ENCODE data around the gene SAMD8.
"Not testable (repeated sequence)": the region's sequence is repeated elsewhere in the genome, so short reads cannot be mapped to it uniquely, and the experiment has no call there.

SAMD8 gene

GRCh38 chr10:75180592-75180991 is 69.1 kb downstream of the SAMD8 start:
- H3K4me3 Mint-ChIP-seq: no peak overlapping the region
- DNase-seq (ENCODE audit: low spot score in 2 of 2): no peak

GRCh38 chr10:75181073-75181472 is 69.6 kb downstream of the SAMD8 start:
- ATAC-seq (peak; percentile 75), DNase-seq (ENCODE audit: low spot score in 2 of 2) (no peak)
- peaks cover 15% of the 10 kb centered on the region for H3K4me1 Mint-ChIP-seq
- H3K4me3 Mint-ChIP-seq: no peak overlapping the region
- H3K27ac Mint-ChIP-seq: peak overlapping the region; percentile 48
- H3K9me3 Mint-ChIP-seq: no peaks in the 10 kb centered on the region
- H3K36me3 Mint-ChIP-seq: peaks cover 21% of the 10 kb centered on the region

More at GRCh38 chr10:75180592-75180991, 69.1 kb downstream of the SAMD8 start:
- peaks cover 18% of the 10 kb centered on the region for H3K4me1 Mint-ChIP-seq
- no peaks in the 10 kb centered on the region for H3K9me3 Mint-ChIP-seq
- ATAC-seq: no peak
- peaks cover 24% of the 10 kb centered on the region for H3K36me3 Mint-ChIP-seq
- peak overlapping the region; percentile 26 for H3K27ac Mint-ChIP-seq

- DNase-seq (ENCODE audit: low spot score in 2 of 2) (no peak), ATAC-seq (no peak)
- H3K4me1 Mint-ChIP-seq: peaks cover 7% of the 10 kb centered on the region
- H3K4me3 Mint-ChIP-seq: no peak overlapping the region
- H3K27ac Mint-ChIP-seq: peak overlapping the region; percentile 81
- H3K36me3 Mint-ChIP-seq: peaks cover 15% of the 10 kb centered on the region
- H3K9me3 Mint-ChIP-seq: no peaks in the 10 kb centered on the region
Observed at GRCh38 chr10:75186310-75186709, 74.9 kb downstream of the SAMD8 start.

DNA sequence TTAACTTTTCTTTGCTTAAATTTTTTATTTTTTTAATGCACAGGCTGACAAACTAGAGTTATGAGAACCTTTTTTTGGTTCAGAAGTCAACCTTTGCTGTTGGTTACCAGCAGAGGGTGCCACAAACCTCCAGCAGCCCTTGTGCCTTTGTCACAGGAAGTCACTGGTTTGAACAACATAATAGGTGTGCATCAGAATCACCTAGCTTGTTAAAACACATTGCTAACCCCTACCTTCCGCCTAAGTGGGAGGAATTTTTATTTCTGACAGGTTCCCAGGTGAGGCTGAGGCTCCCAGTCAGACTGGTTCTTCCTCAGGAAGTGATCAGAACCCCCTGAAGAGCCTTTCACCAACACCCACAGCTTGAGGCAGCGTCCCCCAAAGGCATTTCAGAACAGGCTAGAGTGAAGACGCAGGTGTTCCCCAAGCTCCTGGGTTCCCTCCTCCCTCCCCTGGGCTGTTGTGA is 76.5 kb downstream of the SAMD8 start:
- DNase-seq (ENCODE audit: low spot score in 2 of 2): peak; percentile 27 to 64
- H3K4me1 Mint-ChIP-seq: peaks cover 7% of the 10 kb centered on the region
- peaks cover 17% of the 10 kb centered on the region for H3K36me3 Mint-ChIP-seq
- peak overlapping the region; percentile 56 for H3K27ac Mint-ChIP-seq
- H3K4me3 Mint-ChIP-seq: no peak overlapping the region
- no peaks in the 10 kb centered on the region for H3K9me3 Mint-ChIP-seq
- peak; percentile 87 for ATAC-seq

GRCh38 chr10:75188522-75188921 is 77.1 kb downstream of the SAMD8 start:
- H3K9me3 Mint-ChIP-seq; ATAC-seq; H3K4me1 Mint-ChIP-seq; H3K4me3 Mint-ChIP-seq; DNase-seq (ENCODE audit: low spot score in 2 of 2): not testable (repeated sequence)
- H3K27ac Mint-ChIP-seq: peak overlapping the region; percentile 56
- peaks cover 21% of the 10 kb centered on the region for H3K36me3 Mint-ChIP-seq

DNA sequence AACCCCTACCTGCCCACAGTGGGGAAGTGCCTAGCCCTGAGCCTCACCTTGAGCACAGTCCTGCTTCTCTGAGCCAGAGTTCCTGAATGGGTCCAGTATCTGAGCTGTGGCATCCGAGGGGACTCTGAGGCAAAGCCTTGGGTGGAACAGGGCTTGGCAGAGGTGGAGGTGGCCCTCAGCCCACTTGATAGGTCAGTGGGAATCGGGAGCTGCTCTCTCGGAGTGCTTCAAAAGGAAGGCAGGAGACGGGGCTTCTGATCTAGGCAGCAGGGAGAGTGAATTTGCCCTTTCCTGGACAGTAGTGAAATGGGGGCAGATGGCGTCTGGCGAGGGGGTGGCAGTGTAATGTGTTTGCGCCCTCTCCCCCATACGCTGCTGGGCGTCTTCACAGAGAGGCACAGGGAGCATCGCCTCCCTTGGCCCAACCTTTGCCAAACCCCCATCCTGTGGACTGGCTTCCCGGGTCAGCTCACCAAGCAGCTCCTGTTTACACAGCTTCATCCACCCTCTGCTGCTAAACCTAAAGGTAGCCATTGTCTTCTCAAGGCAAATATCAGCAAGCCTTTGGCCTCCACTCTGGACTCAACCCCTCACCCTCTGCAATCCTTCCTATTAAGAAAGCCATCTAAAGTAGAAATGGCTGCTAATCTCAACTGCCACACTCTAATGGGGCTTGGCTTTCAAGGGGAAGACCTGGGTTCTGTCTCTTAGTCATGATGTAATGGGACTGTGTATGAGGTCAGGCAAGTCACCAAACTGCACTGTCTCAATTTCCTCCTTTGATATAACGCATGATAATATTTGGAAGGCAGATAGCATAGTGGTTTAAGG is 78.0 kb downstream of the SAMD8 start:
- DNase-seq (ENCODE audit: low spot score in 2 of 2) (no peak), ATAC-seq (no peak)
- no peak overlapping the region for H3K4me3 Mint-ChIP-seq
- H3K9me3 Mint-ChIP-seq: no peaks in the 10 kb centered on the region
- H3K36me3 Mint-ChIP-seq: peaks cover 21% of the 10 kb centered on the region
- H3K4me1 Mint-ChIP-seq: peaks cover 7% of the 10 kb centered on the region
- no peak overlapping the region for H3K27ac Mint-ChIP-seq

DNA sequence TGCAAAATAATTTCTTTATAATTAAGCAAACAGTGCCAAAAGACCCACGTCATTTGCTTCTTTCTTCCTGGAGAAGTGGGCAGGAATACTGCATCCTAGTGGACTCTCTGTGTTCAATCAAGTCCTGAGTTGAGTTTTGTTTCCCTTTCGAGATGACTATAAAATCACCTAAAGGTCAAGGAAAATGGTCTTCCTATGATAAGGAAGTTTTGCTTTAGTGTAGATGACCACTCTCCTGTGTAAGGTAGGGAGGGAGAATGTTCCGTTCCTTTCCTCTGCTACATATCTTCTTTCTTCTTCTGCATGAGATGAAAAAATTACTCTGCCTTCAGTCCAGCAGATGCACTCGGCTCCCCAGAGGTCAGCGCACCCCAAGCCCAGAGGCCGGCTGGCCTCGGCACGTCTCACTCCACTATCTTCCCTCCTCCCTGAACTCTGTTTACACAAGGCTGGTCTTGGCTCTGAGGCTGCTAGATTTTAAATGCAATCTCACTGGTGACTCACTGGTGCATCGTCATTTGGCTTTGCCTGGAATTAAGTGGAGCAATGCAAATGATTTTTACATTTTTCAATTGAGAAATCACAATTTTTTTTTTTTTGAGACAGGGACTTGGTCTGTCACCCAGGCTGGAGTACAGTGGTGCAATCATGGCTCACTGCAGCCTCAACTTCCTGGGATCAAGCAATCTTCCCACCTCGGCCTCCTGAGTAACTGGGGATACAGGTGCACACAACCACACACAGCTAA is 80.5 kb downstream of the SAMD8 start:
- no peak overlapping the region for H3K4me3 Mint-ChIP-seq
- no peak for ATAC-seq
- H3K4me1 Mint-ChIP-seq: no peaks in the 10 kb centered on the region
- DNase-seq (ENCODE audit: low spot score in 2 of 2): no peak
- peaks cover 19% of the 10 kb centered on the region for H3K36me3 Mint-ChIP-seq
- no peaks in the 10 kb centered on the region for H3K9me3 Mint-ChIP-seq
- H3K27ac Mint-ChIP-seq: no peak overlapping the region

DNA sequence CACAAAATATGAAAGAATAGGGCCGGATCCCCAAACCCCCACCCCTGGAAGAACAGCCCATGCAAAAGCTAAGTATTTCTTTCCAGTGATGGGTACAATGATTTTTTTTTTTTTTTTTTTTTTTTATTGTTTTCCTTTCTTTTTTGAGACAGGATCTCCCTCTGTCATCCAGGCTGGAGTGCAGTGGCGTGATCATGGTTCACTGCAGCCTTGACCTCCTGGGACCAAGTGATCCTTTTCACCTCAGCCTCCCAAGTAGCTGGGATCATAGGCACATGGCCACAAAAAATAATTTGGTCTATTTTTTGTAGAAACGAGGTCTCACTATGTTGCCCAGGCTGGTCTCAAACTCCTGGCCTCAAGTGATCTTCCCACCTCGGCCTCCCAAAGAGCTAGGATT is 83.2 kb downstream of the SAMD8 start:
- H3K4me3 Mint-ChIP-seq; H3K9me3 Mint-ChIP-seq; H3K27ac Mint-ChIP-seq; DNase-seq (ENCODE audit: low spot score in 2 of 2); H3K4me1 Mint-ChIP-seq; ATAC-seq; H3K36me3 Mint-ChIP-seq: not testable (repeated sequence)

- Mint-ChIP-seq H3K9me3 (no peaks in the 10 kb centered on the region), H3K4me1 (no peaks in the 10 kb centered on the region), H3K36me3 (peaks cover 6% of the 10 kb centered on the region), H3K4me3 (no peak overlapping the region), H3K27ac (no peak overlapping the region)
- DNase-seq (ENCODE audit: low spot score in 2 of 2) (no peak), ATAC-seq (no peak)
Observed at GRCh38 chr10:75195035-75195763, 83.7 kb downstream of the SAMD8 start.

- Mint-ChIP-seq H3K4me1 (peaks cover 4% of the 10 kb centered on the region), H3K4me3 (no peak overlapping the region), H3K27ac (no peak overlapping the region), H3K9me3 (no peaks in the 10 kb centered on the region), H3K36me3 (peaks cover 6% of the 10 kb centered on the region)
- ATAC-seq (no peak), DNase-seq (ENCODE audit: low spot score in 2 of 2) (no peak)
Observed at GRCh38 chr10:75197066-75197465, 85.6 kb downstream of the SAMD8 start.

GRCh38 chr10:75197906-75198305 is 86.5 kb downstream of the SAMD8 start:
- Mint-ChIP-seq H3K4me1 (peaks cover 6% of the 10 kb centered on the region), H3K4me3 (no peak overlapping the region), H3K27ac (peak overlapping the region; percentile 27), H3K9me3 (no peaks in the 10 kb centered on the region), H3K36me3 (peaks cover 5% of the 10 kb centered on the region)
- ATAC-seq: no peak
- DNase-seq (ENCODE audit: low spot score in 2 of 2): no peak

DNA sequence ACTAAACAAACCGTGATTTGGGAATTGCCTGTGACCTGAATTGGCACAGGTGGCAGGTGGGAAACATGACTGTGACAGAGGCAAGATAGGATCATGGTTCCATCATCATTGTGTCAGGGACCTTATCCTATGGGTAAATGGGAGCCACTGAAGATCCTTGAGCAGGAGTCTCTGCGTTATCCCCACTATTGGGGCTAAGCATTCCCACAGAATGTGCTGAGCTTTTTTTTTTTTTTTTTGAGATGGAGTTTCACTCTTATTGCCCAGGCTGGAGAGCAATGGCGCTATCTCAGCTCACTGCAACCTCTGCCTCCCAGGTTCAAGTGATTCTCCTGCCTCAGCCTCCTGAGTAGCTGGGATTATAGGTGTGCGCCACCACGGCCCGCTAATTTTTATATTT is 88.5 kb downstream of the SAMD8 start:
- not testable (repeated sequence) for H3K4me3 Mint-ChIP-seq; H3K27ac Mint-ChIP-seq; H3K4me1 Mint-ChIP-seq; H3K9me3 Mint-ChIP-seq; DNase-seq (ENCODE audit: low spot score in 2 of 2); ATAC-seq; H3K36me3 Mint-ChIP-seq

- DNase-seq (ENCODE audit: low spot score in 2 of 2) (no peak), ATAC-seq (no peak)
- Mint-ChIP-seq H3K27ac (no peak overlapping the region), H3K36me3 (no peaks in the 10 kb centered on the region), H3K4me3 (no peak overlapping the region), H3K9me3 (no peaks in the 10 kb centered on the region), H3K4me1 (peaks cover 6% of the 10 kb centered on the region)
Observed at GRCh38 chr10:75201793-75202307, 90.4 kb downstream of the SAMD8 start.

DNA sequence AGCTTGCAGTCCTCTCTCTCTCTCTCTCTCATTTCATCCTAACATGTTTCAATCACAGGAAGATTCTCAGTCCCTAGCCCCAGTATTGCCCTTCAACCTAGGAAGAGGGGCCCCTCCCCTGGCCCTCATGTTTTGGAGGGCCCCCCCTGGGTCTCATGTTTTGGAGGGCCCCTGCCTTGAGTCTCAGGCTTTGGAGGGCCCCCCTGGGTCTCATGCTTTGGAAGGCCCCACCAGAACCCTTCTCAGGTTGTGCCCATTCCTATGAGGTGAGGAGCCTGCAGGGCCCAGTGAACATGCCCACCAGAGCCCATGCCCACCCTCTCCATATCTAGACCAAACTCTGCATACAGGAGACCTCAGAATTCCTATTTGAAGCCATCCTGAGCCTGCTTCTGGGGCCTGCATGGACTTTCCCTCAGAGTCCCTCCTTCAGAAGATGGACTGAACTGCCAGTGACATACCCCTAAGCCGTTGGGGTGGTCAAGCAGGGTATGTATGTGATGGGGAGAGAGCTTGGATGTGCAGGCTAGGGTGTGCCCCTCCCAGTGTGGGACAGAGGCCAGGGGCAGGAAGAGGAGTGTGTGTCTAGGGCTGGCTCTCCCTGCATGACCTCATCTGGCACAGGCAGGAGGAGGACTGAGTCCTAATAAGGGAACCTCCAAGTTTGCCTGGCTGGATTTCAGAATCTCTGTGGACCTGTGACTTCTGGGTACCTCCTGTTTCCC is 91.0 kb downstream of the SAMD8 start:
- Mint-ChIP-seq H3K27ac (peak overlapping the region; percentile 49), H3K4me3 (no peak overlapping the region), H3K4me1 (peaks cover 6% of the 10 kb centered on the region), H3K36me3 (no peaks in the 10 kb centered on the region), H3K9me3 (no peaks in the 10 kb centered on the region)
- no peak for ATAC-seq
- DNase-seq (ENCODE audit: low spot score in 2 of 2): no peak
